ENCODE measurements around the gene FAIM2.

The FAIM2 gene

DNA sequence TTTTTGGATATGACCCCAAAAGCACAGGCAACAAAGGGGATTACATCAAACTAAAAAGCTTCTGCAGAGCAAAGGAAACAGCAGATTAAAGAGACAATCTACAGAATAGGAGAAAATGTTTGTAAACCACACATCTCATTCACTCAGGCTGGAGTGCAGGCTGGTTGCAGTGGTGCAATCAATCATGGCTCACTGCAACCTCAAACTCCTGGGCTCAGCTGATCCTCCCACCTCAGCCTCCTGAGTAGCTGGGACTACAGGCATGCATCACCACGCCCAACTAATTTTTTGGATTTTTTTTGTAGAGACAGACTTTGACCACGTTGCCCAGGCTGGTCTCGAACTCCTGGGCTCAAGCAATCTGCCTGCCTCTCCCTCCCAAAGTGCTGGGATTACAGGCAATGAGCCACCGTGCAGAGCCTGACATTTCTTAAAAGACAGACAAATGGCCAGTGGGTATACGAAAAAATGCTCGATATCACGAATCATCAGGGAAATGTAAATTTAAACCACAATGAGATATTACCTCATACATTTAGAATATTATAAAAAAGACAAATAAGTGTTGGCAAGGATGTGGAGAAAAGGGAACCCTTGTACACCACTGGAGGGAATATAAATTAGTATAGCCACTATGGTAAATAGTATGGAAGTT lies 85.3 kb downstream of the FAIM2 start:
- no peak for DNase-seq
- Mint-ChIP-seq H3K27ac (no peak overlapping the region), H3K36me3 (ENCODE audit: low read depth) (peaks cover 10% of the 10 kb centered on the region), H3K4me1 (ENCODE audit: low read depth) (peaks cover 26% of the 10 kb centered on the region), H3K9me3 (no peaks in the 10 kb centered on the region), H3K27me3 (no peaks in the 10 kb centered on the region), H3K4me3 (no peak overlapping the region)
